Thyroid gland (tissue), 4 donors: ENCODE measurements around the gene LPAR1.

Experiments
- CTCF ChIP-seq, 6 experiments: fragments of 200-600 bp in 3 of 6; fragments of 450-650 bp in 3 of 6; sonication (generic) in 3 of 6; IDR thresholded peaks; one replicate each; pipeline ENCODE4 v1.5.1; 2016 to 2019; ENCODE audit warnings: antibody characterized with exemption in 6 of 6, mild to moderate bottlenecking in 2 of 6, inconsistent platforms in 1 of 6, moderate library complexity in 1 of 6
- POLR2A ChIP-seq, 2 donors: fragments of 450-650 bp; IDR thresholded peaks; one replicate each; pipeline ENCODE4 v1.6.1; 2017; ENCODE audit warnings: antibody characterized with exemption in 2 of 2, mild to moderate bottlenecking in 2 of 2, moderate library complexity in 1 of 2

- TF ChIP-seq CTCF (IDR thresholded peaks at IDR 0.05) (no peak), POLR2A (IDR thresholded peaks at IDR 0.05) (no peak)
These were observed 118.7 kb downstream of the LPAR1 start for GRCh38 chr9:110919609-110920008.
